Measurements from ENCODE around the gene GFPT2. TPM values are rescaled to one million over a fixed set of nuclear protein-coding genes. Genes with fewer than 3 reads are reported as not detected.

The GFPT2 gene
- total and polyA plus RNA-seq, 4 experiments from 2014 or later = 0.12 to 1.00 (median 0.13) TPM; not detected in 1

GRCh38 chr5:180294913-180295555, 58.1 kb downstream of the GFPT2 start:
- Histone ChIP-seq H3K9me3 (ENCODE audit: control insufficient read depth in 1 of 2, low read length in 2 of 2) (no peaks in the 10 kb centered on the region), H3K36me3 (ENCODE audit: insufficient read depth, low read length) (no peaks in the 10 kb centered on the region), H3K4me1 (ENCODE audit: insufficient read depth, low read length) (peaks cover 24% of the 10 kb centered on the region), H3K4me3 (ENCODE audit: low read length in 2 of 2) (no peak overlapping the region), H3K27ac (ENCODE audit: low read depth, low read length) (no peak overlapping the region), H3K27me3 (ENCODE audit: insufficient read depth, low read length) (no peaks in the 10 kb centered on the region)
- Mint-ChIP-seq H3K9me3 (no peaks in the 10 kb centered on the region), H3K27me3 (no peaks in the 10 kb centered on the region), H3K4me1 (peaks cover 23 to 38% (median 32%) of the 10 kb centered on the region in 4 donors), H3K27ac (peak overlapping the region in 6 of 7 donors; percentile 0 to 100 (median 76)), H3K4me3 (no peak overlapping the region), H3K36me3 (peaks cover 3 to 13% of the 10 kb centered on the region in 2 donors)
- CTCF ChIA-PET (ENCODE audit: partially characterized antibody) = interaction anchor here (0.8 to 7.3 kb wide), 10 partner anchors 9 to 176 kb away, joined by 3 to 130 read pairs (median 9); no protein-coding TSS in a partner anchor
- POLR2A ChIA-PET (ENCODE audit: partially characterized antibody) = interaction anchor here (0.7 kb wide), 1 partner anchor 20 kb away, joined by 3 read pairs; no protein-coding TSS in a partner anchor
- no peak for DNase-seq
- intact Hi-C loops (cut with micrococcal nuclease) = loop anchor here (5.0 kb wide), 1 partner anchor 488 kb away; the partner anchor contains the start of gene MGAT4B

GRCh38 chr5:180294411-180294810, 58.7 kb downstream of the GFPT2 start:
- Mint-ChIP-seq H3K36me3 (peaks cover 3 to 13% of the 10 kb centered on the region in 2 donors), H3K27ac (peak overlapping the region; percentile 66 to 100 (median 82)), H3K4me1 (peaks cover 24 to 44% (median 36%) of the 10 kb centered on the region in 4 donors), H3K4me3 (no peak overlapping the region), H3K9me3 (no peaks in the 10 kb centered on the region), H3K27me3 (no peaks in the 10 kb centered on the region)
- H3K27ac ChIP-seq (ENCODE audit: low read depth, low read length) = peak overlapping the region; percentile 92
- no peak overlapping the region for H3K4me3 ChIP-seq (ENCODE audit: low read length in 2 of 2)
- no peak for DNase-seq
- no peaks in the 10 kb centered on the region for H3K9me3 ChIP-seq (ENCODE audit: control insufficient read depth in 1 of 2, low read length in 2 of 2)
- POLR2A ChIA-PET (ENCODE audit: partially characterized antibody) = interaction anchor here (0.8 to 3.4 kb wide), 3 partner anchors 12 to 34 kb away, joined by 3 to 25 read pairs (median 15); no protein-coding TSS in a partner anchor
- H3K4me1 ChIP-seq (ENCODE audit: insufficient read depth, low read length) = peaks cover 30% of the 10 kb centered on the region
- CTCF ChIA-PET (ENCODE audit: partially characterized antibody) = interaction anchor here (0.8 to 7.3 kb wide), 9 partner anchors 10 to 176 kb away, joined by 3 to 130 read pairs (median 11); no protein-coding TSS in a partner anchor
- H3K36me3 ChIP-seq (ENCODE audit: insufficient read depth, low read length) = no peaks in the 10 kb centered on the region
- intact Hi-C loops (cut with micrococcal nuclease) = loop anchor here (5.0 kb wide), 1 partner anchor 487 kb away; the partner anchor contains the start of gene MGAT4B
- H3K27me3 ChIP-seq (ENCODE audit: insufficient read depth, low read length) = no peaks in the 10 kb centered on the region

GRCh38 chr5:180291943-180292831, 60.9 kb downstream of the GFPT2 start, which contains the start of gene MAPK9:
MAPK9 (minus strand) TSS chr5:180292083; CDS start chr5:180280561, 11,522 bp downstream.
- H3K27me3 ChIP-seq (ENCODE audit: insufficient read depth, low read length) = no peaks in the 10 kb centered on the region
- peak within 1 kb of the TSS; percentile 92 for H3K27ac ChIP-seq (ENCODE audit: low read depth, low read length)
- ChIA-PET CTCF (ENCODE audit: partially characterized antibody) (interaction anchor here (0.9 to 7.3 kb wide), 9 partner anchors 9 to 94 kb away, joined by 3 to 130 read pairs (median 4); no protein-coding TSS in a partner anchor), POLR2A (ENCODE audit: partially characterized antibody) (interaction anchor here (0.5 to 3.4 kb wide), 9 partner anchors 9 to 669 kb away, joined by 3 to 25 read pairs (median 4); partner anchors contain the start of genes GFPT2, HNRNPH1 and MRNIP)
- H3K27ac Mint-ChIP-seq = peak within 1 kb of the TSS; percentile 94 to 100 (median 100)
- peaks cover 32 to 62% (median 47%) of the 10 kb centered on the region in 4 donors for H3K4me1 Mint-ChIP-seq
- no peaks in the 10 kb centered on the region for H3K27me3 Mint-ChIP-seq
- intact Hi-C loops (cut with micrococcal nuclease) = loop anchor here (2.0 to 5.0 kb wide), 3 partner anchors 203 to 1269 kb away; partner anchors contain the start of genes CNOT6, MGAT4B and ZNF879
- peaks cover 34% of the 10 kb centered on the region for H3K4me1 ChIP-seq (ENCODE audit: insufficient read depth, low read length)
- peak; percentile 84 to 95 (median 88) for DNase-seq
- H3K9me3 ChIP-seq (ENCODE audit: control insufficient read depth in 1 of 2, low read length in 2 of 2) = no peaks in the 10 kb centered on the region
- H3K36me3 Mint-ChIP-seq = peaks cover 6 to 15% of the 10 kb centered on the region in 2 donors
- H3K36me3 ChIP-seq (ENCODE audit: insufficient read depth, low read length) = no peaks in the 10 kb centered on the region
- H3K4me3 Mint-ChIP-seq = peak within 1 kb of the TSS; percentile 95 to 100 (median 99)
- H3K4me3 ChIP-seq (ENCODE audit: low read length in 2 of 2) = peak within 1 kb of the TSS in 1 of 2 donors; percentile 74
- no peaks in the 10 kb centered on the region for H3K9me3 Mint-ChIP-seq

GRCh38 chr5:180291234-180291940, 61.7 kb downstream of the GFPT2 start:
- CTCF ChIA-PET (ENCODE audit: partially characterized antibody) = interaction anchor here (1.0 to 7.3 kb wide), 7 partner anchors 9 to 37 kb away, joined by 4 to 130 read pairs (median 5); no protein-coding TSS in a partner anchor
- H3K27ac Mint-ChIP-seq = peak overlapping the region in 6 of 7 donors; percentile 81 to 95 (median 91)
- intact Hi-C loops (cut with micrococcal nuclease) = loop anchor here (5.0 kb wide), 1 partner anchor 484 kb away; the partner anchor contains the start of gene MGAT4B
- POLR2A ChIA-PET (ENCODE audit: partially characterized antibody) = interaction anchor here (0.6 to 3.4 kb wide), 3 partner anchors 24 to 37 kb away, joined by 3 to 25 read pairs (median 15); no protein-coding TSS in a partner anchor
- Histone ChIP-seq H3K4me3 (ENCODE audit: low read length in 2 of 2) (peak overlapping the region in 1 of 2 donors; percentile 40), H3K9me3 (ENCODE audit: control insufficient read depth in 1 of 2, low read length in 2 of 2) (no peaks in the 10 kb centered on the region), H3K27me3 (ENCODE audit: insufficient read depth, low read length) (no peaks in the 10 kb centered on the region), H3K27ac (ENCODE audit: low read depth, low read length) (peak overlapping the region; percentile 50), H3K4me1 (ENCODE audit: insufficient read depth, low read length) (peaks cover 34% of the 10 kb centered on the region), H3K36me3 (ENCODE audit: insufficient read depth, low read length) (no peaks in the 10 kb centered on the region)
- H3K4me3 Mint-ChIP-seq = peak overlapping the region; percentile 80 to 92 (median 90)
- H3K27me3 Mint-ChIP-seq = no peaks in the 10 kb centered on the region
- no peak for DNase-seq
- H3K4me1 Mint-ChIP-seq = peaks cover 32 to 68% (median 46%) of the 10 kb centered on the region in 4 donors
- no peaks in the 10 kb centered on the region for H3K9me3 Mint-ChIP-seq
- peaks cover 14 to 23% of the 10 kb centered on the region in 2 donors for H3K36me3 Mint-ChIP-seq

GRCh38 chr5:180290568-180291233, 62.4 kb downstream of the GFPT2 start:
- intact Hi-C loops (cut with micrococcal nuclease) = loop anchor here (5.0 kb wide), 1 partner anchor 483 kb away; the partner anchor contains the start of gene MGAT4B
- Histone ChIP-seq H3K27ac (ENCODE audit: low read depth, low read length) (no peak overlapping the region), H3K9me3 (ENCODE audit: control insufficient read depth in 1 of 2, low read length in 2 of 2) (no peaks in the 10 kb centered on the region), H3K4me3 (ENCODE audit: low read length in 2 of 2) (no peak overlapping the region), H3K4me1 (ENCODE audit: insufficient read depth, low read length) (peaks cover 34% of the 10 kb centered on the region), H3K27me3 (ENCODE audit: insufficient read depth, low read length) (no peaks in the 10 kb centered on the region), H3K36me3 (ENCODE audit: insufficient read depth, low read length) (no peaks in the 10 kb centered on the region)
- peaks cover 16 to 25% of the 10 kb centered on the region in 2 donors for H3K36me3 Mint-ChIP-seq
- H3K4me1 Mint-ChIP-seq = peaks cover 32 to 70% (median 43%) of the 10 kb centered on the region in 4 donors
- peak overlapping the region; percentile 81 to 96 (median 92) for H3K27ac Mint-ChIP-seq
- H3K4me3 Mint-ChIP-seq = peak overlapping the region; percentile 80 to 92 (median 90)
- DNase-seq = no peak
- POLR2A ChIA-PET (ENCODE audit: partially characterized antibody) = no interaction called here
- CTCF ChIA-PET (ENCODE audit: partially characterized antibody) = interaction anchor here (1.0 to 3.0 kb wide), 6 partner anchors 9 to 38 kb away, joined by 4 to 22 read pairs (median 4); no protein-coding TSS in a partner anchor
- H3K9me3 Mint-ChIP-seq = no peaks in the 10 kb centered on the region
- no peaks in the 10 kb centered on the region for H3K27me3 Mint-ChIP-seq
